HG03095 (cell line): ENCODE measurements around the gene RNF145.
"Not testable (repeated sequence)": the region's sequence is repeated elsewhere in the genome, so short reads cannot be mapped to it uniquely, and the experiment has no call there.

ENCODE experiments used
- ATAC-seq: cut with Tn5 transposase; IDR thresholded peaks from one replicate; pipeline ENCODE4 v1.9.1; 2021; ENCODE audit warnings: moderate library complexity; ENCODE audit not compliant: unreplicated experiment

The RNF145 gene

GRCh38 chr5:159209438-159210209 is at the start of gene RNF145:
RNF145 (minus strand) TSS chr5:159209553; CDS start chr5:159203617, 5,936 bp downstream.
- ATAC-seq, result peak; percentile 65

- no peak for ATAC-seq
Measured at GRCh38 chr5:159258361-159258760, 49.0 kb upstream of the RNF145 start.

- no peak for ATAC-seq
Measured at GRCh38 chr5:159257629-159258283, 48.4 kb upstream of the RNF145 start.

GRCh38 chr5:159257007-159257406 is 47.7 kb upstream of the RNF145 start:
- ATAC-seq, result no peak

- ATAC-seq, result no peak
Measured at GRCh38 chr5:159252195-159252594, 42.8 kb upstream of the RNF145 start.

- ATAC-seq, result no peak
Measured at GRCh38 chr5:159249158-159249557, 39.8 kb upstream of the RNF145 start.

GRCh38 chr5:159244890-159245289 is 35.5 kb upstream of the RNF145 start:
- ATAC-seq, result no peak

- no peak for ATAC-seq
Measured at GRCh38 chr5:159244163-159244562, 34.8 kb upstream of the RNF145 start.

- ATAC-seq, result no peak
Measured at GRCh38 chr5:159243385-159243784, 34.0 kb upstream of the RNF145 start.

- no peak for ATAC-seq
Measured at GRCh38 chr5:159242656-159243055, 33.3 kb upstream of the RNF145 start.

- ATAC-seq, result no peak
Measured at GRCh38 chr5:159241946-159242552, 32.7 kb upstream of the RNF145 start.

GRCh38 chr5:159240301-159240870 is 31.0 kb upstream of the RNF145 start:
- ATAC-seq, result no peak

GRCh38 chr5:159235871-159236520 is 26.6 kb upstream of the RNF145 start:
- ATAC-seq, result not testable (repeated sequence)

GRCh38 chr5:159231167-159231566 is 21.8 kb upstream of the RNF145 start:
- ATAC-seq, result no peak

GRCh38 chr5:159230657-159231056 is 21.3 kb upstream of the RNF145 start:
- ATAC-seq, result no peak

GRCh38 chr5:159228097-159228496 is 18.7 kb upstream of the RNF145 start:
- ATAC-seq, result not testable (repeated sequence)

- ATAC-seq, result no peak
Measured at GRCh38 chr5:159227452-159227851, 18.1 kb upstream of the RNF145 start.

- ATAC-seq, result no peak
Measured at GRCh38 chr5:159226451-159226850, 17.1 kb upstream of the RNF145 start.

GRCh38 chr5:159224471-159224870 is 15.1 kb upstream of the RNF145 start:
- no peak for ATAC-seq

- ATAC-seq, result no peak
Measured at GRCh38 chr5:159223469-159223868, 14.1 kb upstream of the RNF145 start.

- ATAC-seq, result no peak
Measured at GRCh38 chr5:159220206-159220605, 10.9 kb upstream of the RNF145 start.
